ENCODE measurements around the gene STIM1.
"Not testable (repeated sequence)": the region's sequence is repeated elsewhere in the genome, so short reads cannot be mapped to it uniquely, and the experiment has no call there.

Gene STIM1

GRCh38 chr11:3986301-3986700 is 130.8 kb downstream of the STIM1 start:
- no peak for DNase-seq

DNA sequence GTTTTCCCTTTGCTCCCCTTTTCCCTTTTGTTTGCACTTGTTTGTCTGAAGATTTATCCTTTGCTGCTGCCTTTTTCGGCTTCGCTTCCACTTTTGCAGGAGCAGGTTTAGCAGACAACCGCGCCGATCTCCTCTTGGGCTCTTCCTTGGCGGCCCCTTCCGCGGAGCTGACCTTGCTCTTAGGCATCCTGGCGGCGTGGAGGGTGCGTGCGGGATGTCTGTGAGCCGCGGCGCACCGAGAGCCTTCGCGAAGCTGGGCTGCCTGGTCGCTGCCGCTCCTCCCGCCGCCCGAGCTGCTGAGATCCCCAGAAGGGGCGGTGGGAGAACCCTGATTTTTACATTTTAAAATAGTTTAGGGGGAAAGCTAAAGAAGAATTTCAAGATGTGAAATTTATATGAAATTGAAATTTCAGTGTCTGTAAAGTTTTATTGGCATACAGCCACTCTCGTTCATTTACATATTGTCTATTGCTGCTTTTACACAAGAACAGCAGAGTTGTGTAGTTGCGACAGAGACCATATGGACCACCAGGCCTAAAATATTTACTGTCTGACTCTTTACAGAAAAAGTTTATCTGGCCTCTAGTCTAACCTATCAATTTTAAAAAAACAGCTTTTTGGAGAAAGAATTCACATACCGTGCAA is 133.9 kb downstream of the STIM1 start:
- no peak for DNase-seq

DNA sequence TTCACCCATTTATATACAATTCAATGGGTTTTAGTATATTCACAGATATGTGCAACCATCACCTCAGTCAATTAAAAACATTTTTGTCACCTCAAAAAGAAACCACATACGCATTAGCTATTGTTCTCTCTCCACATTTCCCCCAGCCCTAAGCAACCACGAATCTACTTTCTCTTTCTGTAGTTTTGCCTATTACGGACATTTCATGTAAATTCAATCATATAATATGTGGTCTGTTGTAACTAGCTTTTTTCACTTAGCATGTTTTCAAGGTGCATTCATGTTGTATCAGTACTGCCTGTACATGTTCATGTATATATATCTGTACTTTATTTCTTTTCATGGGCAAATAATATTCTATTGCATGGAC is 134.4 kb downstream of the STIM1 start:
- DNase-seq, result no peak

GRCh38 chr11:3990406-3990805 is 134.9 kb downstream of the STIM1 start:
- no peak for DNase-seq

DNA sequence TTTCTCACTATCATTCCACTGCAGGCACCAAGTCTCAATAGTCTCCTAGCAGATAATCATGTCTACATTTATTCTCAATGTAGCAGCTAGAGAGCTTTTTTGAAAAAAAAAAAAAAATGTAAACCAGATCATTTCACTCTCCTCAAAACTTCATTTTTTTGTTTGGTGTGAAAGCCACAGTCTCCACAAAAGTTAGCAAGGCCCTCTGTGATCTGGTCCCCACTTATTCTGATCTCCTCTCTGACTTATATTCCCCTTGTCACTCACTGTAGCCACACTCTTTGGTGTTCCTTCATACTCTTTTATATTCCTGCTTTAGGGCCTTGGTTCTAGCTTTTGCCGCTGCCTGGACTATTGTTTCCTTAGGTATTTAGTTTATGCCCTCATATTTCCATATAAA is 137.5 kb downstream of the STIM1 start:
- DNase-seq, result no peak

DNA sequence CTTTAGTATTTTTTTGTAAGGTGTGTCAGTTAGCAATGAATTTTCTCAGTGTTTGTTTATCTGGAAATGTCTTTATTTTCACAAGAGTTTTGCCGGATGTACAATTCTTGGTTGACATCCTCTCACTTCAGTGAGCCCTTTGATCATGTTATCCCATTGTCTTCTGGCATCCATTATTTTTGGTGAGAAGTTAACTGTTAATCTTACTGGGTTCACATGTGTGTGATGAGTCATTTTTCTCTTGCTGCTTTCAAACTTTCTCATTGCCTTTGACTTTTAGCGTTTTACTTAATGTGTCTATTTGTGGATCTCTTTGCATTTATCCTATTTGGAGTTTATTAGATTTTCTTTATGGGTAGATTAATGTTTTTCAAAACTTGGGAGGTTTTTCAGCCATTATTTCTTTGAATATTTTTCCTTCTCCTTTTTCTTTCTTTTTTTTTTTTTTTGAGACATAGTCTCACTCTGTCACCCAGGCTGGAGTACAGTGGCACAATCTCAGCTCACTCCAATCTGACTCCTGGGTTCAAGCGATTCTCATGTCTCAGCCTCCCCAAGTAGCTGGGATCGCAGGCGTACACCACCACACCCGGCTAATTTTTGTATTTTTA is 138.7 kb downstream of the STIM1 start:
- DNase-seq, result no peak

- DNase-seq, result no peak
These were observed 139.8 kb downstream of the STIM1 start for GRCh38 chr11:3995307-3995706.

- DNase-seq, result no peak
These were observed 140.6 kb downstream of the STIM1 start for GRCh38 chr11:3995949-3996554.

DNA sequence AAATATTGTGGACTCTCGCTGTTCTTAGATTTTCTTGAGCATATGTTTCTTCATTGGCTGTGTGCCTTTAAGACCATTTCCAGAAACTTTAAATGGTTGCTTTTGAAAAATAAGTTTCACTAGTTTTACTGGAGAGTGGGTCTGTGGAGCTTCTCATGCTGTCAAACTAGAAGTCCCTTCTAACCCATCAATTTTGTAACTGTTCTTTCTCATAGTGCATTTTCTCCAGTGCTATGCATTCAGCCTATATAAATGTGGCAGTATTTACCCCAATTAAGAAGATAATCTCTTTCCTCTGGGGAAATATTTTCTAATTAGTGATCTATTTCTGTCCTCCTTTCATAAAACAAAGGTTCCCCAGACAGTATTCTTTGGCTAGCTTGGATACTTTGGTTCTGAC is 141.2 kb downstream of the STIM1 start:
- DNase-seq, result no peak

DNA sequence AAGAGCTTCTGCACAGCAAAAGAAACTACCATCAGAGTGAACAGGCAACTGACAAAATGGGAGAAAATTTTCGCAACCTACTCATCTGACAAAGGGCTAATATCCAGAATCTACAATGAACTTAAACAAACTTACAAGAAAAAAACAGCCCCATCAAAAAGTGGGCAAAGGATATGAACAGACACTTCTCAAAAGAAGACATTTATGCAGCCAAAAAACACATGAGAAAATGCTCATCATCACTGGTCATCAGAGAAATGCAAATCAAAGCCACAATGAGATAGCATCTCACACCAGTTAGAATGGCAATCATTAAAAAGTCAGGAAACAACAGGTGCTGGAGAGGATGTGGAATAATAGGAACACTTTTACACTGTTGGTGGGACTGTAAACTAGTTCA is 149.3 kb downstream of the STIM1 start:
- not testable (repeated sequence) for DNase-seq

DNA sequence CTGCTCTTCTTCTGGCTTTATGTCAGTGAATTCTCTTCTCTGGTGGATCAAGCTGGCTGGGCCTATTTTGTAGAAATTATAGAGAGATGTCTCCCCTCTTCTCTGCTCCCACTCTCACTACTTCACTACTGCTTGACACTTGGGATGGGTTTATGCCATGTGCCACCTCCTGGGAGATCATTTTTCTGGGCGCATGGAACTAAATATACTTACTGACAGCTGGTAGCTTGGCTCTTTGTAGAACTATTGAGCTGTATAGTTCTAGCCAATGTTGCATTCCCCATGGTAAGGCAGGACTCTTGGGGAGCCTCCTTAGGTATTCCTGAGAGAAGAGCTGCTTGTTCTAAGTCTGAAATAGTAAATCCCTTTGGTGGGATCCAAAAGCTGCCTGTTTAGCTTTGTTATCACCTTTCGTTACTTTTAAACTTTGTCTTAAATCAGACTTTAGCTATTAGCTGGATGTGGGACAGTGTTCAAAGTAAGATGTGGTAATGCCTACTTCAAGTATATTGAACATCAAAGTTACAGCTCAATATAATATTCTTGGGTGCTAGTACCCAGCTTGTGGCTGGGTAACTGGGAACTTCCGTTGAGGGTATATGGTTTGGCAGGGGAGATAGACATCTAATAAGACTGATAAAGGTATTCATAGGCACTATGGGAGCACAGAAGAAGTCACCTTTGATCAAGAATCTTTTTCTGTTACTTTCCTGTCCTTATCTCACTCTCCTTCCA is 151.6 kb downstream of the STIM1 start:
- DNase-seq, result no peak

DNA sequence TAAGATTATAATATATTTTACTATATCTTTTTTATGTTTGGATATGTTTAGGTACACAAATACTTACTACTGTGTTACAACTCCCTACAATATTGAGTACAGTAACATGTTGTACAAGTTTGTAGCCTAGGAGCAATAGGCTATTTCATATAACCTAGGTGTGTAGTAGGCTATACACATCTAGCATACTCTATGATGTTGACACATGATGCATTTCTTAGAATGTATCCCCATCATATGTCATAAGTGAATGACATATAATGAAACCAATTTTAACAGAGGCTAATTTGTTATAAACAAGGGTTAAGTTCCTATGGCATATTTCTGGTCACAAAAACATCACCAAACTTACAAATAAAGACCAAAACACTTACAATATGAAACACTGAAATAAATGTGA is 152.7 kb downstream of the STIM1 start:
- DNase-seq, result no peak

DNA sequence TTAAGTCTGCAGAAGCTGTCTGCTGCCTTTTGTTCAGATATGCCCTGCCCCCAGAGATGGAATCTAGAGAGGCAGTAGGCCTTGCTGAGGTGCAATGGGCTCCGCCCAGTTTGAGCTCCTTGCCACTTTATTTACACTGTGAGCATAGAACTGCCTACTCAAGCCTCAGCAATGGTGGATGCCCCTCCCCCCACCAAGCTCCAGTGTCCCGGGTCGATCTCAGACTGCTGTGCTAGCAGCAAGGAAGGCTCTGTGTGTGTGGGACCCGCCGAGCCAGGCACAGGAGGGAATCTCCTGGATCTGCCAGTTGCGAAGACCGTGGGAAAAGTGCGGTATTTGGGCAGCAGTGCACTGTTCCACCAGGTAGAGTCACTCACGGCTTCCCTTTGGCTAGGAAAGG is 161.1 kb downstream of the STIM1 start:
- DNase-seq, result not testable (repeated sequence)

DNA sequence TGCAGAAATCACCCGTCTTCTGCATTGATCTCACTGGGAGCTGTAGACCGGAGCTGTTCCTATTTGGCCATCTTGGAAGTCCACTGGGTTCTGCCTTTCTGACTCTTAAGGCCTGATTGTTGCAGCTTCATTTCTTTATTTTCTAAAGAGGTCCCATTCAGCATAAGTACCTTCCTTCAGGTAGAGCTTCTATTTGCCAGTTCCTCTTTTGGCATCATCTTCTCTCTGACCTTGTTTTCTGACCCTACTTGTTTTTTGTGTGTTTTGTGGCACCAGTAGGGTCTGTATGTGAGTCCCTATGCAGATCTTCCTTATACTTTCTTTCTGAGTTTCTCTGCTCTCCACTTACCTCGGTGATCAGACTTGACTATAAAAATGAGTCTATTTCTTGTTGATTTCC is 161.7 kb downstream of the STIM1 start:
- no peak for DNase-seq

DNA sequence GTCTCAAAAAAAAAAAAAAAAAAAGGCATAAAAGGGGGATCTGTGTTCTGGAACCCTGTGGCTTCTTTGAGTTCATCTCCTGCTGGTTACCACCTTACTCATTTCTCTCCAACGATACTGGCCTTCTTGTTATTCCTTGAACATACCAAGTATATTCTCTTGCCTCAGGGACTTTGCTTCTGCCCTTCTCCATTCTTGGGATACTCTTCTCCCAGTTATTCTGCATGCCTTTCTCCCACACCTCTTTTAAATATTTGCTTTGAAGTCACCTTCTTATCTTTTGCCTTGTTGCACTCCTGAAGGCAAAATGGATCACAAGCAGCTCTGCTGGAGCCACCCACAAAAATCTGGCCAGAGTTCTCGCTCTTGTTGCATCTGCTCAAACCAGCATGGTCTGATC is 163.2 kb downstream of the STIM1 start:
- DNase-seq, result no peak

- DNase-seq, result no peak
These were observed 164.4 kb downstream of the STIM1 start for GRCh38 chr11:4019891-4020290.

- DNase-seq, result no peak
These were observed 167.2 kb downstream of the STIM1 start for GRCh38 chr11:4022669-4023068.

DNA sequence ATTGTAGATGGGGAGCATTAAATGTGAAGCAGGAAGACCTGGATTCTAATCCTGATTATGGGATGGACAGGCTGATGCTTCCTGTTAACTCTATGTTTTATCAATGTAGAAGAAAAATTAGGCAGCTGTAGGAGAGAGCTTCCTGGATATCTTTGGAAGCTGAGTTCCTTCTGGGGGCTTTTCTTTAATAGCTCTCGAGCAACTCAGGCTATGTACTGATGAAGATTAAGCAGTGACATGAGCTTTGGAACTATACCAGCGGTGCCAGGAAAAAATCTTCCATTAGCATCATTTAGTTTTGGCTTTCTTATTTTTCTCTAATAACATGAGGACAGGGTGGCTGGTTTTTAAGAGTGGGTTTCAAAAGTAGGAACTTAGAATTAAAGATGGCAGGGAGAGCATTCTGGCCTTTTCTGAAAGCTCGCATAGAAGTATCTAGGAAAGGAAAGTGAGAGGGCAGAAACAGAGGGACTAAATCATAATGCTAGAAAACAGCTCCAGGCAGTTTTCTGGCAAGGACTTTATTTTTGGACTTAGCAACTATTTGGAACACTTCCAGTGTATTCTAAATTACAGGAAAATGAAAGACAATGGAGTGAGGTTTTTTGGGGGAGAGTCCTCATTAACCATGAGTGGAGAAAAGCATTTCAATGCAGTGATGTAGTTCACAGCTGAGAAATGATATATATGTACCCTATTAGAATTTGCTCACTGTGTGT is 169.9 kb downstream of the STIM1 start:
- no peak for DNase-seq

- DNase-seq, result no peak
These were observed 170.5 kb downstream of the STIM1 start for GRCh38 chr11:4025967-4026324.

DNA sequence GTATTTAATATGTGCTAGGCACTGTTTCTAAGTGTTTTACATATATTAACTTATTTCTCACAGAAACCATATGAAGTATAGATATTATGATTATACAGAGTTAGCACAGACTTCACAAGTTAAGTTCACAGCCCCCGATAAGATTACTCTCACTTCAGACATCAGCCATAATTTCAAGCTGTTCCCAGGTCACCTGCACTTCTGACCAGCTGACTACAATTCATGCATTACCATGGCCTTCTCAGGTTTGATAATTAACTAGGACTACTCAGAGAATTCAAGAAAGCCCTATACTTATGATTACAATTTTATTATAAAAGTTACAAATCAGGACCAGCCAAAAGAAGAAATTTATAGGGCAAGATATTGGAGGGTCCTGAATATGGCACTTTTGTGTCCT is 170.9 kb downstream of the STIM1 start:
- DNase-seq, result no peak

DNA sequence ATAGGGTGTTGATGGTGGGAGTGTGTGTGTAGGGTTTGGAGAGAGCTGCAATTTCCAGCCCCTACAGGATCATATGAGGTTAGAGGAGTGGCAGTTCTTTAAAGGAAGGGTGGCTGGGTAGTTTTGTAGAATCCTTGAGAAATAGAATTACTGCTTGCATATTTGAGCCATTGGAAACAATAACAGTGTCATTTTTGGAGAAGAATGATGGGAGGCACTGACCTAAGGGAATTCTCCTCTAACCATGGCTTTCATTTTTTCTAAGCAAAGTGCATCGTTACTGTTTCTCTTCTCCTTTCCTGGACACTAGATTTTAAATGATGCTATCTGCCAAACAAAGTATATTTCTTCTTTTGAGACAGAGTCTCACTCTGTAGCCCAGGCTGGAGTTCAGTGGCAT is 172.3 kb downstream of the STIM1 start:
- DNase-seq, result no peak

DNA sequence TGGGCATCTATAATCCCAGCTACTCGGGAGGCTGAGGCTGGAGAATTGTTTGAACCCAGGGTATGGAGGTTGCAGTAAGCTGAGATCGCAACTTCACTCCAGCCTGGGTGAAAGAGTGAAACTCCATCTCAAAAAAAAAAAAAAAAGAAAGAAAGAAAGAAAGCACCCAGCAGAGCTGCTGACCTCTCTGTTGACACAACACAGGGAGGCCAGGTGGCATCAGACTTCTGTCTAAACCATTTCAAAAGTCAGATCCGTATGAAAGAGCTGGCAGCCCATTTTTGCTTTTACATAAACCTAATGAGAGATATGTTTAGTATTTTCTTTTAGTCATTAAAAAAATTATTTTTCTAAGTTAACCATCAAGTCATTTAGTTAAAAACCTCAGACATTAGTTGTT is 174.7 kb downstream of the STIM1 start:
- DNase-seq, result no peak

DNA sequence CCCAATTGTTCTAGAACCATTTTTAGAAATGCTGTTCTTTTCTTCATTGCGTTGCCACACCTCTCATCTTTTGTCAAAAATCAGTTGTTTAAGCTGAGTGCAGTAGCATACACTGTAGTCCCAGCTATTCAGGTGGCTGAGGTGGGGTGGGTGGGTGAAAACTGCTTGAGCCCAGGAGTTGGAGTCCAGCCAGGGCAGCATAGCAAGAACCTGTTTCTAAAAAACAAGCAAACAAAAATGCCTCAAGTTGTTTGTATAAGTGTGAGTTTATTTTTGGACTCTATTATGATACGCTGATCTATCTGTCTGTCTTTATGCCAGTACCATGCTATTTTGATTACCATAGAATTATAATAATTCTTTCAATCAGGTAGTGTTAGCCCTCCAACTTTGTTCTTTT is 176.6 kb downstream of the STIM1 start:
- DNase-seq, result no peak

DNA sequence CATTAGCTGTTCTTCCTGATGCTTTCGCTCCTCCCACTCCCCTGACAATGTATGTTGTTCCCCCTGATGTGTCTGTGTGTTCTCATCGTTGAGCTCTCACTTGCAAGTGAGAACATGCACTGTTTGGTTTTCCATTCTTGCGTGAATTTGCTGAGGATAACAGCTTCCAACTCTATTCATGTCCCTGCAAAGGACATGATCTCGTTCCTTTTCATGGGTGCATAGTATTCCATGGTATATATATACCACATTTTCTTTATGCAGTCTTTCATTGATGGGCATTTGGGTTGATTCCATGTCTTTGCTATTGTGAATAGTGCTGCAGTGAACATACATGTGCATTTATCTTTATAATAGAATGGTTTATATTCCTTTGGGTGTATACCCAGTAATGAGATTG is 180.5 kb downstream of the STIM1 start:
- DNase-seq, result no peak

All from RPMI8226 (cell line).